ENCODE measurements around the gene HPSE.
A peak's percentile ranks its signal among the peaks of the same experiment; 100 is the strongest.

HPSE gene

DNA sequence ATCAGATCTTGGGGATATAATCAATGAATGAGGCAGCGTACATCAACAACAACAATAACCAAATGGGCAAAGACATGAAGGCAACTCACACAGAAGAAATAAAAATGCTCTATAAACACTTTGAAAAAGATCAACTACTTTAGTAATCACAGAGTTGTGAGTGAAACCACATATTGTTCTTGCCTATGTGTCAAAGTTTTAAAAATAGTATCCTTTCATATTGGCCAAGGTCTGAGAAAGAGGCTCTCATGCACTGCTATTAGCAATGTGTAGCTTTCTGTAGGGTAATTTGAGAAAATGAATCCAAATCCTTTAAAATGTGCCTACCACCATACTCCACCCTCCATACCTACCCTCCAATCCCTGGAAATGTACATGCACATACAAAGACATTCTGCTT lies 75.1 kb downstream of the HPSE start:
- no peak for DNase-seq (ENCODE audit: low read depth)
- TF ChIP-seq, protein P1, sequence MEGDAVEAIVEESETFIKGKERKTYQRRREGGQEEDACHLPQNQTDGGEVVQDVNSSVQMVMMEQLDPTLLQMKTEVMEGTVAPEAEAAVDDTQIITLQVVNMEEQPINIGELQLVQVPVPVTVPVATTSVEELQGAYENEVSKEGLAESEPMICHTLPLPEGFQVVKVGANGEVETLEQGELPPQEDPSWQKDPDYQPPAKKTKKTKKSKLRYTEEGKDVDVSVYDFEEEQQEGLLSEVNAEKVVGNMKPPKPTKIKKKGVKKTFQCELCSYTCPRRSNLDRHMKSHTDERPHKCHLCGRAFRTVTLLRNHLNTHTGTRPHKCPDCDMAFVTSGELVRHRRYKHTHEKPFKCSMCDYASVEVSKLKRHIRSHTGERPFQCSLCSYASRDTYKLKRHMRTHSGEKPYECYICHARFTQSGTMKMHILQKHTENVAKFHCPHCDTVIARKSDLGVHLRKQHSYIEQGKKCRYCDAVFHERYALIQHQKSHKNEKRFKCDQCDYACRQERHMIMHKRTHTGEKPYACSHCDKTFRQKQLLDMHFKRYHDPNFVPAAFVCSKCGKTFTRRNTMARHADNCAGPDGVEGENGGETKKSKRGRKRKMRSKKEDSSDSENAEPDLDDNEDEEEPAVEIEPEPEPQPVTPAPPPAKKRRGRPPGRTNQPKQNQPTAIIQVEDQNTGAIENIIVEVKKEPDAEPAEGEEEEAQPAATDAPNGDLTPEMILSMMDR (conservative IDR thresholded peaks at IDR 0.05; ENCODE audit: low read depth, low read length), result no peak
- no peak overlapping the region for H3K4me3 ChIP-seq (ENCODE audit: low read depth, low read length)

DNA sequence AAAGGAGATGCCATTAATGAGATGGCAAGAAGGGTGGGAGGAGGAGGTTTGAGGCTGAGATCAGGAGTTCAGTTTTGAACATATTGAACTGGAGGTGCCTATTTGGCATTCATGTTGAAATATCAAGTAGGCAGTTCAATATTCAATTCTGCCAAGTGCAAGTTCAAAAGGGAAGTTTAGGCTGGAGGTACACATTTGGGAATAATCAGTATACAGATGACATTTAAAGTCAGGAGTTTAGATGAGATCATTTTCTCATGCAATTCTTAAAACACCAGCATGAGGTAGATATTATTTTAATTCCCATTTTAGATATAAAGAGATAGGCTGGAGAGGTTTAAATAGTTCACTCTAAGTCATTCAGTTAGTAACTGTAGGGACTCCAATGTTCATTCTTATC lies 76.2 kb downstream of the HPSE start:
- H3K4me3 ChIP-seq (ENCODE audit: low read depth, low read length), result no peak overlapping the region
- TF ChIP-seq, protein P1 (conservative IDR thresholded peaks at IDR 0.05; ENCODE audit: low read depth, low read length), result no peak

DNA sequence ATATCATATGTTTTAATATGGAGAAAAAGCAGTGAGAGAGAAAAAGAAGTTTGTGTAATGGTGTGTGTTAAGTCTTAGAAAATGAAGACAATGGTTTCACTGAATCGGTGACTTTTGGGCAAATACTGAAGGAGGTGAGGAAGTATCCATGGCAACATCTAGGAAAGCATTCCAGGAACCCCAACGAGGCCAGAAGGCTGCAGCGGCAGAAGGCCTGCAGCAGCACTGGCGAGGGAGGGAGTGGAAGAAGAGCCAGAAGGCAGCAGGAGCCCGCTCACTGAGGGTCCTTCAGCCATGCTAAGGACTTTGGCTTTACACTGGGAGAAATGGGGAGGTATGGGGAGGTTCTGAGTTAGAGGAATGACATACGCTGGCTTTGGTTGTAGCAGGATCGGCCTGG lies 76.8 kb downstream of the HPSE start:
- H3K4me3 ChIP-seq (ENCODE audit: low read depth, low read length), result no peak overlapping the region
- no peak for DNase-seq (ENCODE audit: low read depth)
- TF ChIP-seq, protein P1 (conservative IDR thresholded peaks at IDR 0.05; ENCODE audit: low read depth, low read length), result no peak

More for the DNA sequence above, 76.2 kb downstream of the HPSE start:
- DNase-seq (ENCODE audit: low read depth), result no peak

DNA sequence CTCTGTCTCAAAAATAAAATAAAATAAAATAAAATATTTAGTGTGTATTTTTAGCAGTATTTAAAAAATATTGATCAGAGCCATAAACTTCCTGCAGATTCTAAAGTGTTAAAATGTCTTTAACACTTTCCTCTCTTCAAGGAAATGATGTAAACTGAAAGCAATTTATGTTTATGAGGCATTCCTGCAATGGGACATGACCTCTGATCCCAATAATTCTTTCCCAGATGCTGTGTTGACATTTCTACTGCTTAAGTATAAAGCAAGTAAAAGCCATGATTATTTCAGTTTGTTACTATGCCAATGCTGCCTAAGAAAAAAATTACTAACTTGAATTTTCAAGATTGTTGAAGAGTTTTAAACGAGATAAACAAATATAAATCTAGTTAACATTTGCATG lies 79.1 kb downstream of the HPSE start:
- TF ChIP-seq, protein P1 (conservative IDR thresholded peaks at IDR 0.05; ENCODE audit: low read depth, low read length), result no peak
- peak; percentile 89 for DNase-seq (ENCODE audit: low read depth)
- H3K4me3 ChIP-seq (ENCODE audit: low read depth, low read length), result no peak overlapping the region

DNA sequence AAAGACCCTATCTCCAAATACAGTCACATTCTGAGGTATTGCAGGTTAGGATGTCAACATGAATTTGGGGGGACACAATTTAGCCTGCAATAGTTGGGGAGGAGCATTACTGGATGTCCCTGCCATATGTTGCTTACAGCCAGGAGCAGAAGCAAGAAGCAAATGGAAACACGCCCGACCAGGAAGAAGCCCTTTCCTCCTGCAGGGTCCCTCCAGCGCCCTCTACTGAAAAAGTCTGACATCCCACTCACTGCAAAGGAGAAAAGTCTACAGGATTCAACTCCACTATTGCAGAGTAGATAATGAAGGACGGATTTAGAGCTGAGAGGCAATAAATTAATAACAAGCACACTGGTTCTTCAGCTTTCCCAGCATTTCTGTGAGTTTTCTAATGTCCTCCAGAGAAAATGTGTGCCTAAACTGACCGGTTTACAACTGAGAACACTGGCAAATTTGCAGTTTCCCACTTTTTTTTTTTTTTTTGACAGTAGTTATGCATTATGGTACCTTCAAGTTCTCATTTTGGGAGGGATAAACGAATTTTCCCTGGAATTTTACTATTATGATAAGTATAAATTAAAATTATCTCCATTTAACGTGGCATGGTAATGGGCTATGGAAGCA lies 81.8 kb downstream of the HPSE start:
- TF ChIP-seq, protein P1 (conservative IDR thresholded peaks at IDR 0.05; ENCODE audit: low read depth, low read length), result peak; percentile 92
- no peak overlapping the region for H3K4me3 ChIP-seq (ENCODE audit: low read depth, low read length)
- DNase-seq (ENCODE audit: low read depth), result peak; percentile 92

DNA sequence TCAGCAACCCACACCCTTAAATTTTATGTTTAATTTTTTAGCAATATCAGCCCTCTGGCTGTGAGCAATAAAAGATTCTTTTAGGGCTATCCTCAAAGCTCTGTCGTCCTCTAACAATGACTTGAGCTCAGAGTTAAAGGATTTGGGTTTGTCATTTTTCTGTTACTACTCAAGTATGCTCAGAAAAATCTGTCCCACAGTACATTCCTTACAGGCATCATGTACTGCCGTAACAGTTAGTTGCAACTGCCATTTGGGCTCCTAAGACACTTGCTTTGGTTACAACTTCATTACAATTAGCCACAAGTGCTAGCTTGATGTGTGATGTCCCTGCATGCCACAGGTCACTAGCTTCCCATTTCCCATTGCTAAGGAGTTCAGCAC lies 83.2 kb downstream of the HPSE start:
- TF ChIP-seq, protein P1 (conservative IDR thresholded peaks at IDR 0.05; ENCODE audit: low read depth, low read length), result no peak
- H3K4me3 ChIP-seq (ENCODE audit: low read depth, low read length), result no peak overlapping the region
- no peak for DNase-seq (ENCODE audit: low read depth)

DNA sequence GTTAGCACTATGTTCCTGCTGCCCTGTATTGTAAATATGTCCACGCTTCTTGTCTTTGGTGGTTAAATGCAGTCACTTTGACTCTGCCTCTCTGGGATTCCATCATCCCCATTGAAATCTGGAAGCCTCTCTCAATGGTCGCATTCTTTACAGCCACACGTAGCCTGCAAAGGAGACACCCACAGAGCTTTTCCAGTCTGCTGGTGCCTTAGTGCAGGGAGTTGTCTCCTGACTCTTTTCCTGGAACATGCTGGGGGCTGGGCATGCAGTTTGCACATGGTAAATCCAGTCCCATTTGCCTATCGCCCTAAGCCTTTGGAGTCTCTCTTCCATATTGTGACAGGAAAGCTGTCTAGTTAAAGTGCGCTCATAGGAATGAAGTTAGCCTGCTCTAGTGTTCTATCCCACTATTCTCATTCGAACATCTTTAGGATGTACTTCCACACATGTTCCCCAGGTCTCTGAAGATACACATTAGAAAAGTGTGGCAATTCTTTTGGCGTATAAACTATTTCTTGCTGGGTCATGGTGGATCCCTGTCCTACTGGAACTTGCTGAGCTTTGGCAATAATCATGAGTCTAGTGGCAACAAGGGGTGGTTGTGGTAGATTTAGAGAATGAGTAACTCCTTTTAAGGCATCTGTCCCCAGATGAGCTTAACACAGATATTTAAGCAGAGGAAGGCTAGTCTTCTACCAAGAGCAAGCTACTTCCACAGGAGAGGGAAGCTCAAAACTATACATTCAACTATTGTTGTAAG lies 83.8 kb downstream of the HPSE start:
- TF ChIP-seq, protein P1 (conservative IDR thresholded peaks at IDR 0.05; ENCODE audit: low read depth, low read length), result no peak
- H3K4me3 ChIP-seq (ENCODE audit: low read depth, low read length), result no peak overlapping the region
- DNase-seq (ENCODE audit: low read depth), result no peak
